HCT116 (cell line): Measurements from ENCODE around the gene CNTNAP2. TPM values are rescaled to one million over a fixed set of nuclear protein-coding genes. Genes with fewer than 3 reads are reported as not detected.

ENCODE experiments used
- ATAC-seq: fragments of 200-7000 bp; cut with Tn5 transposase; 2 replicates; pipeline ENCODE4 v1.9.1; 2020; ENCODE audit warnings: mild to moderate bottlenecking, moderate library complexity
- BruUV-seq: library from RNA; stranded (reverse); fragments of 400-500 nt; replicated peaks from 2 replicates; lab custom pipeline; 2021; lab: Mats Ljungman, UMichigan
- CTCF ChIA-PET: fragments of 300-600 bp; sonication (Branson Sonifier 250); formaldehyde crosslinking; loops from one replicate; lab custom pipeline; 2021; ENCODE audit warnings: antibody characterized with exemption; lab: Charles Lee
- POLR2A ChIA-PET: fragments of 300-600, 350-600 bp; sonication (Branson Sonifier 250); formaldehyde crosslinking; loops from one replicate; lab custom pipeline; 2021; ENCODE audit warnings: antibody characterized with exemption; lab: Charles Lee
- RAD21 ChIA-PET, 2 experiments: fragments of 300-600 bp; sonication (Branson Sonifier 250); formaldehyde crosslinking; loops; one replicate each; lab custom pipeline; 2023; ENCODE audit warnings: low total read pairs in 2 of 2; ENCODE audit not compliant: uncharacterized antibody in 2 of 2, unreplicated experiment in 2 of 2, low non-redundant PET in 1 of 2; lab: Charles Lee
- DNase-seq: peaks from one replicate; pipeline ENCODE4 v3.0.0-alpha.2; 2010; ENCODE audit warnings: low read depth, low spot score
- H2AFZ ChIP-seq: fragments of 200-600 bp; shearing (Covaris generic), sonication (generic); 2 replicates; pipeline ENCODE4 v1.6.1; 2017; ENCODE audit warnings: low read depth, mixed run types, mixed read lengths, antibody characterized with exemption, low read length; ENCODE audit not compliant: poor library complexity, severe bottlenecking
- H3K27ac ChIP-seq: 2 replicates; pipeline ENCODE4 v1.5.1; 2012; ENCODE audit warnings: low read depth, low read length
- H3K27me3 ChIP-seq: fragments of 200-600 bp; sonication (generic); 2 replicates; pipeline ENCODE4 v1.6.1; 2016; ENCODE audit warnings: mixed run types, low read length, mixed read lengths; ENCODE audit not compliant: insufficient read depth
- H3K36me3 ChIP-seq, 2 experiments: fragments of 200-500 bp in 1 of 2; fragments of 200-600 bp in 1 of 2; sonication (Bioruptor generic) in 1 of 2; sonication (generic) in 1 of 2; 2 replicates each; pipeline versions ENCODE4 v1.5.1 to v1.6.1; 2014 to 2016; ENCODE audit warnings: low read length in 2 of 2, inconsistent platforms in 1 of 2, mixed read lengths in 1 of 2, mixed run types in 1 of 2; ENCODE audit not compliant: insufficient read depth in 2 of 2, control insufficient read depth in 1 of 2
- H3K4me1 ChIP-seq, 2 experiments: fragments of 200-600 bp in 1 of 2; sonication (generic) in 1 of 2; 2 replicates each; pipeline versions ENCODE4 v1.5.1 to v1.6.1; 2012 to 2017; ENCODE audit warnings: low read length in 2 of 2, inconsistent platforms in 1 of 2, mild to moderate bottlenecking in 1 of 2, mixed read lengths in 1 of 2, mixed run types in 1 of 2, moderate library complexity in 1 of 2; ENCODE audit not compliant: insufficient read depth in 2 of 2, control insufficient read depth in 1 of 2
- H3K4me2 ChIP-seq: fragments of 200-600 bp; sonication (generic); 2 replicates; pipeline ENCODE4 v1.6.1; 2017; ENCODE audit warnings: mixed run types, low read length, mixed read lengths
- H3K4me3 ChIP-seq, 2 experiments: fragments of 200-600 bp in 1 of 2; sonication (generic) in 1 of 2; replicated peaks in 1 of 2; 2 replicates each; pipeline ENCODE4 v1.5.1; 2011 to 2016; ENCODE audit warnings: low read length in 2 of 2, control low read depth in 1 of 2, low read depth in 1 of 2, mild to moderate bottlenecking in 1 of 2, mixed read lengths in 1 of 2, mixed run types in 1 of 2
- H3K79me2 ChIP-seq: fragments of 200-600 bp; sonication (generic); 2 replicates; pipeline ENCODE4 v1.6.1; 2017; ENCODE audit warnings: mild to moderate bottlenecking, mixed run types, low read length, moderate library complexity, mixed read lengths; ENCODE audit not compliant: insufficient read depth
- H3K9ac ChIP-seq: fragments of 200-600 bp; sonication (generic); 2 replicates; pipeline ENCODE4 v1.6.1; 2016; ENCODE audit warnings: low read length, mixed read lengths
- H3K9me2 ChIP-seq: fragments of 200-600 bp; sonication (generic), shearing (Covaris generic); 2 replicates; pipeline ENCODE4 v1.6.1; 2017; ENCODE audit warnings: mixed run types, mild to moderate bottlenecking, moderate library complexity; ENCODE audit not compliant: insufficient read depth
- H3K9me3 ChIP-seq, 2 experiments: fragments of 200-500 bp in 1 of 2; fragments of 200-600 bp in 1 of 2; sonication (Bioruptor generic) in 1 of 2; sonication (generic) in 1 of 2; 2 replicates each; pipeline ENCODE4 v1.6.1; 2014 to 2017; ENCODE audit warnings: low read length in 2 of 2, mixed read lengths in 2 of 2, inconsistent platforms in 1 of 2, low read depth in 1 of 2, mild to moderate bottlenecking in 1 of 2, mixed run types in 1 of 2, moderate library complexity in 1 of 2; ENCODE audit not compliant: control insufficient read depth in 1 of 2, insufficient read depth in 1 of 2
- H4K20me1 ChIP-seq: fragments of 200-600 bp; sonication (generic), shearing (Covaris generic); 2 replicates; pipeline ENCODE4 v1.6.1; 2017; ENCODE audit warnings: mixed run types, mild to moderate bottlenecking, moderate library complexity; ENCODE audit not compliant: insufficient read depth
- ATF3 ChIP-seq: IDR thresholded peaks from 2 replicates; pipeline ENCODE4 v1.6.1; 2012
- CBX3 ChIP-seq: IDR thresholded peaks from 2 replicates; pipeline ENCODE4 v1.6.1; 2012; ENCODE audit warnings: low read depth
- CEBPB ChIP-seq: IDR thresholded peaks from 2 replicates; pipeline ENCODE4 v1.6.1; 2012; ENCODE audit warnings: low read depth
- EGR1 ChIP-seq: IDR thresholded peaks from 2 replicates; pipeline ENCODE4 v1.6.1; 2012; ENCODE audit warnings: low read depth
- ELF1 ChIP-seq: IDR thresholded peaks from 2 replicates; pipeline ENCODE4 v1.6.1; 2012; ENCODE audit warnings: low read depth, borderline replicate concordance
- EZH2 ChIP-seq: fragments of 200-600 bp; sonication (generic); IDR thresholded peaks from 2 replicates; pipeline ENCODE4 v1.6.1; 2017; ENCODE audit warnings: antibody characterized with exemption, mixed run types
- EZH2phosphoT487 ChIP-seq: fragments of 200-600 bp; IDR thresholded peaks from 2 replicates; pipeline ENCODE4 v1.6.1; 2018; ENCODE audit warnings: antibody characterized with exemption, borderline replicate concordance
- FOSL1 ChIP-seq: IDR thresholded peaks from 2 replicates; pipeline ENCODE4 v1.6.1; 2012; ENCODE audit warnings: low read depth
- MAX ChIP-seq: IDR thresholded peaks from 2 replicates; pipeline ENCODE4 v1.6.1; 2012
- POLR2AphosphoS5 ChIP-seq: IDR thresholded peaks from 2 replicates; pipeline ENCODE4 v1.6.1; 2011; ENCODE audit warnings: mild to moderate bottlenecking, low read depth, low read length, moderate library complexity
- REST ChIP-seq: IDR thresholded peaks from 2 replicates; pipeline ENCODE4 v1.6.1; 2012; ENCODE audit warnings: low read depth
- SIN3A ChIP-seq: IDR thresholded peaks from 2 replicates; pipeline ENCODE4 v1.6.1; 2012; ENCODE audit warnings: low read depth
- SP1 ChIP-seq: IDR thresholded peaks from 2 replicates; pipeline ENCODE4 v1.6.1; 2012; ENCODE audit warnings: low read depth
- TCF7L2 ChIP-seq: IDR thresholded peaks from 2 replicates; pipeline ENCODE4 v1.7.0; 2011; ENCODE audit warnings: borderline replicate concordance, inconsistent platforms; ENCODE audit not compliant: insufficient read depth, insufficient read length; ENCODE audit errors: extremely low read depth
- ZNF274 ChIP-seq: fragments of 200-500 bp; sonication (Bioruptor generic); IDR thresholded peaks from 2 replicates; pipeline ENCODE4 v1.6.1; 2014; ENCODE audit warnings: mild to moderate bottlenecking, low read depth, low read length, inconsistent platforms
- intact Hi-C: fragments of 100-400 bp; cut with micrococcal nuclease; formaldehyde crosslinking; loops from 2 replicates; pipeline ENCODE4 v1.10.0; 2022
- total RNA-seq: library from RNA; stranded (reverse); gene quantifications from one replicate; pipeline ENCODE4 v1.2.1, GENCODE V29; 2021; ENCODE audit not compliant: unreplicated experiment
- TF ChIP-seq, protein P1 (sequence below): IDR thresholded peaks from 2 replicates; pipeline ENCODE4 v1.6.1; 2011; ENCODE audit warnings: mild to moderate bottlenecking, low read length, moderate library complexity; ENCODE audit not compliant: insufficient replicate concordance; ENCODE audit errors: extremely low read depth

The CNTNAP2 gene
- total RNA-seq, 1 experiment from 2014 or later = 0.37 TPM

- Histone ChIP-seq H2AFZ (no peak overlapping the region), H3K4me1 (no peaks in the 10 kb centered on the region; a peak in 1 of 4 replicates), H3K4me3 (no peak overlapping the region), H3K9ac (no peak overlapping the region), H3K4me2 (no peak overlapping the region), H3K36me3 (no peaks in the 10 kb centered on the region), H3K27ac (no peak overlapping the region), H3K9me2 (no peaks in the 10 kb centered on the region), H4K20me1 (no peaks in the 10 kb centered on the region), H3K9me3 (no peaks in the 10 kb centered on the region), H3K27me3 (no peaks in the 10 kb centered on the region), H3K79me2 (no peaks in the 10 kb centered on the region)
- RAD21 ChIA-PET = no interaction called here
- CTCF ChIA-PET = no interaction called here
- no peak for ATAC-seq
- intact Hi-C loops = no loop called here
- no peak for DNase-seq
- TF ChIP-seq FOSL1 (no peak), MAX (no peak), TCF7L2 (no peak)
- POLR2A ChIA-PET = no interaction called here
- no TSS peak for BruUV-seq
Measured at GRCh38 chr7:148325208-148325607, 2208.6 kb downstream of the CNTNAP2 start.

GRCh38 chr7:148327379-148327778 is 2210.8 kb downstream of the CNTNAP2 start:
- Histone ChIP-seq H4K20me1 (no peaks in the 10 kb centered on the region), H3K4me3 (no peak overlapping the region), H3K27ac (no peak overlapping the region), H3K4me2 (no peak overlapping the region), H3K9ac (no peak overlapping the region), H3K36me3 (no peaks in the 10 kb centered on the region), H2AFZ (no peak overlapping the region), H3K9me2 (no peaks in the 10 kb centered on the region), H3K9me3 (no peaks in the 10 kb centered on the region), H3K4me1 (no peaks in the 10 kb centered on the region; a peak in 1 of 4 replicates), H3K79me2 (no peaks in the 10 kb centered on the region), H3K27me3 (no peaks in the 10 kb centered on the region)
- BruUV-seq = no TSS peak
- CTCF ChIA-PET = no interaction called here
- intact Hi-C loops = no loop called here
- TF ChIP-seq ELF1 (no peak), ATF3 (no peak), CBX3 (no peak), TCF7L2 (no peak), POLR2AphosphoS5 (no peak), CEBPB (no peak), EZH2phosphoT487 (no peak), SIN3A (no peak), SP1 (no peak), REST (no peak), EZH2 (no peak), ZNF274 (no peak), EGR1 (no peak), FOSL1 (no peak)
- TF ChIP-seq, protein P1, sequence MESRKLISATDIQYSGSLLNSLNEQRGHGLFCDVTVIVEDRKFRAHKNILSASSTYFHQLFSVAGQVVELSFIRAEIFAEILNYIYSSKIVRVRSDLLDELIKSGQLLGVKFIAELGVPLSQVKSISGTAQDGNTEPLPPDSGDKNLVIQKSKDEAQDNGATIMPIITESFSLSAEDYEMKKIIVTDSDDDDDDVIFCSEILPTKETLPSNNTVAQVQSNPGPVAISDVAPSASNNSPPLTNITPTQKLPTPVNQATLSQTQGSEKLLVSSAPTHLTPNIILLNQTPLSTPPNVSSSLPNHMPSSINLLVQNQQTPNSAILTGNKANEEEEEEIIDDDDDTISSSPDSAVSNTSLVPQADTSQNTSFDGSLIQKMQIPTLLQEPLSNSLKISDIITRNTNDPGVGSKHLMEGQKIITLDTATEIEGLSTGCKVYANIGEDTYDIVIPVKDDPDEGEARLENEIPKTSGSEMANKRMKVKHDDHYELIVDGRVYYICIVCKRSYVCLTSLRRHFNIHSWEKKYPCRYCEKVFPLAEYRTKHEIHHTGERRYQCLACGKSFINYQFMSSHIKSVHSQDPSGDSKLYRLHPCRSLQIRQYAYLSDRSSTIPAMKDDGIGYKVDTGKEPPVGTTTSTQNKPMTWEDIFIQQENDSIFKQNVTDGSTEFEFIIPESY = no peak
- ATAC-seq (no peak), DNase-seq (no peak)
- RAD21 ChIA-PET = no interaction called here
- POLR2A ChIA-PET = no interaction called here
